GM21619 (cell line): ENCODE measurements around the gene PHLDA3.
"Not testable (repeated sequence)": the region's sequence is repeated elsewhere in the genome, so short reads cannot be mapped to it uniquely, and the experiment has no call there.

Experiments
- ATAC-seq: cut with Tn5 transposase; IDR thresholded peaks from one replicate; pipeline ENCODE4 v1.9.1; 2021; ENCODE audit not compliant: unreplicated experiment

The PHLDA3 gene

GRCh38 chr1:201504179-201504631, 35.2 kb upstream of the PHLDA3 start:
- no peak for ATAC-seq

- ATAC-seq, result no peak
Observed at GRCh38 chr1:201503397-201504176, 34.6 kb upstream of the PHLDA3 start.

GRCh38 chr1:201502511-201502857, 33.5 kb upstream of the PHLDA3 start:
- ATAC-seq, result no peak

DNA sequence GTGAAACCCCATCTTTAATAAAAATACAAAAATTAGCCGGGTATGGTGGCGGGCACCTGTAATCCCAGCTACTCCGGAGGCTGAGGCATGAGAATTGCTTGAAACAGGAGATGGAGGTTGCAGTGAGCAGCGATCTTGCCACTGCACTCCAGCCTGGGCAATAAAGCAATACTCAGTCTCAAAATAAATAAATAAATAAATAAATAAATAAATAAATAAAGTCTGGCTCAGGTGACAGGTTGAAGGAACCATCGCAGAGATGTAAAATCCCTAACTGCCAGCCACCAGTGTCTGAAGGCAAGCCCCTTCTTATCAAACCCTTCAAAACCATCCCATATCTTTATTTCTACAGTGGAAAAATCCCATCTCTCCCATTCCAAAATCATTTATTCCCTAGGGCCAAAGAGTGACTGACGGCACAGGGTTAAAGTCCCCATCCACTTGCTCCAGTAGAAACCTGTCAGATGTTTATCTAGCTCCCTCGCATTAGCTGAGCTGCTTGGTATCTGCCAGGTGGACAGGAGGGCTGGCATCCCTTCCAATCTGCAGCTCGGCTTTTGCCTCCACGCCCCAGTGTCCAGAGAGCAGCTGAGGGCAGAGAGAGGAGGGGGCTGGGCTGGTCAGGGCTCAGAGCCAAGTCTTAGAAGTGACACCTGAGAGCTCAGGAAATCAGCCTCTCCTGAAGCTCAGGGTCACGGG, 33.0 kb upstream of the PHLDA3 start:
- no peak for ATAC-seq

- no peak for ATAC-seq
Observed at GRCh38 chr1:201501144-201501543, 32.2 kb upstream of the PHLDA3 start.

GRCh38 chr1:201500670-201501120, 31.7 kb upstream of the PHLDA3 start:
- no peak for ATAC-seq

DNA sequence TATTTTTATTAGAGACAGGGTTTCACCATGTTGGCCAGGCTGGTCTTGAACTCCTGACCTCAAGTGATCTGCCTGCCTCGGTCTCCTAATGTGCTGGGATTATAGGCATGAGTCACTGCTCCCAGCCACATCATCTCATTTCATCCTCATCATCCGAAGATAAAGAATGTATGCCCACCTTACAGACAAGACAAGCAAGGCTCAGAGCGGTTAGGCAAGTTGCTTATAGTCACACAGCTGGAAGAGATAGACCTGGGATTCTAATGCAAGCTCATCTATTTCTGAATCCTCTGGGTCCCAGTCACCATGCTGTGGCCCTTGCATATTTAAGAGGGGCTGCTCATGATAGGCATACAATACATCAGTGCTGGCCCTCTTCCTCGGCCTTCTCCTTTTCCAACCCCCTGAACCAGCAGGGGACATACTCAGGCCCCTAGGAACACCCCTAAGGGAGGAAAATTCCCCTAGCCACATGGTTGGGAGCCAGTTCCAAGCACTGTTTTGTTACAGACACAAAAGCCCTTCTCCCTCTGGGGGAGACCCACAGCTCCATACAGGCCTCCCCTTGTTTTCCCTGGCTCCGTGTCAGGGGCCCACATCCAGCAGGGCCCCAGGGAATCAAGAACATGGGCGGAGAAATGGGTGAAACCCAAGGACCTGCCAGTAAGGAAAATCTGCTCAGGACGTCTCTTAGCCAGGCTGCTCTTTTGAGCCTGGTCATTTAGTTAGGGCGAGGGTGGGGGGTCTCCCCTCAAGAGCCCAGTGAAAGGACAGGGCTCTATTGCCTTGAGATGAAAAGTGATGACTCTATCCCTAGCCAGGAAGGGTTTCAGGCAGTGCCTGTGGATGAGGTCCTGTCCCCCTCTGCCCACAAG, 31.0 kb upstream of the PHLDA3 start:
- ATAC-seq, result no peak

DNA sequence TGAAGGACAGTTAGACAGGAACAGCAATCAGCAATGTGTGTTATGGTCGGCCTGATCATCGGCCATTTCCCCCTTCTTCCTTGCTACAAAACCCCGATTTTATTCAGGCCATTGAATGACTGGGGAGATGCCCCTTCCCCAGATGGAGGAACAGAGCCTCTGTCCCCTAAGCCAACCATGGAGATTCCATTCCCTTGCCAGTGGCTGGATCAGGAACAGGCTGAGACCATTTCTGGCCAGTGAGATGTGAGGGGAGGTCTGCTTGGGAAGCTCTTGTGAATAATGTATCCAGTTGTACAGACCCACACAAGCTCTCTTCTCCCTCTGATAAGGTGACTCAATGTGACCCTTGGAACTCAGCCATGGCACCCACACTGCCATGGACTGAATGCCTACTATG, 30.2 kb upstream of the PHLDA3 start:
- no peak for ATAC-seq

- ATAC-seq, result no peak
Observed at GRCh38 chr1:201498621-201499020, 29.6 kb upstream of the PHLDA3 start.

DNA sequence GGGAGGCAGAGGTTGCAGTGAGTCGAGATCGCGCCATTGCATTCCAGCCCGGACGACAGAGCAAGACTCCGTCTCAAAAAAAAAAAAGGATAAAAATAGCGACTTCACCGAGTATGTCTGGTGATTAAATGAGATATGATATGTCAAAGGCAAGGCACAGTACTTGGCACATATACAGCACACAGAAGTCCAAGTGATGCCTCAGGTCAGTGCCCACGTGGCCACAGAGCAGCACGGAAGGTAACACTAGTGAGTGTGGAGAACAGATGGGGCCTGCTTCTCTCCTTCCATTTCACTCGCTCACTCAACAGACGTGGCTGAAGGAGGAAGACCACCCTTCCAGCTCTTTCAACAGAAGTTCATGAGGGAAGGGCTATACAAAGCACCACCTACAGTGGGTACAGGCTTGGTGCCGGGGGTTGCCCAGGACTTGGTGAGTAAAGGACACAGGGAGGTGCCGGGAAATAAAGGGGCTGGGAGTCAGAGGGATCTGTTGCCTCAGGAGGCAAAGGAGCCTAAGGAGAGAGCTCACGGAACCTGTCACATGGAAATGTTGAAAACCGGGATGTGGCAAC, 29.0 kb upstream of the PHLDA3 start:
- no peak for ATAC-seq

DNA sequence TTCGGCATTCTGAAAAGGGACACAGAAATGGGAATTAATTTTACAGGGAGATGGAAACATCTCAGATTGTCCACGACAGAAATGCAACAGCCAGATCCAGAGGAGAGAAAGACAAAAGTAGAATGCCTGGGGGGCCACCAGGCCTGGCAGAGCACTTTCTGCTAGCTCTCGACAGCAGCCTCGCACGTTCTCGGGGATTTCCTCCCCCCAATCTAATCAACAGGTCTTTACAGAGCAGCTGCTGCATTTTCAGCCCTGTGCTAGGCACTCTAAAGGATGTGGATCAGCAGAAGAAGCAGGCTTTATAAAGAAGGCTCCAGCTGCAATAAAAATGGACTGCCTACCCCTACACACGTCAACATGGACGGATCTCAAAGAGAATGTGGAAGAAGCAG, 27.3 kb upstream of the PHLDA3 start:
- ATAC-seq, result no peak

- ATAC-seq, result no peak
Observed at GRCh38 chr1:201495551-201496295, 26.7 kb upstream of the PHLDA3 start.

GRCh38 chr1:201493757-201494617, 25.0 kb upstream of the PHLDA3 start:
- no peak for ATAC-seq

DNA sequence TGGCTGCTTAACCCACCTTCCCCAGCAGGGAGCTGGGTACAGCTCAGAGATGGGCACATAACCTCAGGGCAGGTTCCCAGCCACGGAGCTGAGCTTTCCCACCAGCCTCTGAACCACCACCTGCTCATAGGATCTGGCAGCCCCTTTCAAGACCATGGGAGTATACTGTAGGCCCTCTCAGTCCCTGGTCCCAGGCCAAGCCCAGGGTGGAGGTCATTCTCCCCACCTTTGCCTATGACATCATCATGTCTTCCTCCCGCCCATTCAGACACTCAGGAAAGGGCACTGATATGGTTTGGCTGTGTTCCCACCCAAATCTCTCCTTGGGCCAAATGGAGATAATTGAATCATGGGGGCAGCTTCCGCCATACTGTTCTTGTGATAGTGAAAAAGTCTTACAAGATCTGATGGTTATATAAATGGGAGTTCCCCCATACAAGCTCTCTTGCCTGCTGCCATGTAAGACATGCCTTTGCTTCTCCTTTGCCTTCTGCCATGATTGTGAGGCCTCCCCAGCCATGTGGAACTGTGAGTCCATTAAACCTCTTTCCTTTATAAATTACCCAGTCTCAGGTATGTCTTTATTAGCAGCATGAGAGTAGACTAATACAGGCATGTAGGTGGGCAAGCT, 24.2 kb upstream of the PHLDA3 start:
- ATAC-seq, result not testable (repeated sequence)

DNA sequence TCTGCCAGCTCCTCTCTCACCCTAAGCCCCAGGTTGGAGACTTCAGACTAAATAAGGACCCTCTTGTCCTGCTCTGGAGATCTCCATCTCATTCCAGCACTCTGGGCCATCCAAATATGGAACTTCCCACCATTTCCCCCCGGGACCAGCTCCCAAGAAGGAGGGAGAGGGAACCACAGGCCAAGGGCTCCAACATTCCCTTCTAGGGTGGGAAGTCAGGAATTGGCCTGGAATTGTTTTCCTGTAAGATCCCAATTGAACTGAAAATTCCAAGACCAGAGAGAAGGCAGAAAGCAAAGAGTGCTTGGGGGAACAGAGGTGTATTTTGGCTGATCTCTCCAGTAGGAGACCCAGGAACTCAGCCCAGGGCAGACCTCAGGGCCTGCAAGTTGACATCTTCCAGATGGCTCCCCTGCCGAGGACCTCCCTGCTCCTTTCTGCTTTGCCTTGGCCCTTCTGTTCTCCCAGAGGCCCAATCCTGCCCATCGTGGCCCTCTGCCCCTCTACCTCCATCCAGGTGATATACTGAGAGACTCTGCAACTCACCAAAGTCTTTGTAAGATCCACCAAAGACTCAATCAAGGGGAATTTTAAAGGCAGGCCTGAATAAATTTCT, 23.0 kb upstream of the PHLDA3 start:
- ATAC-seq, result no peak

- ATAC-seq, result no peak
Observed at GRCh38 chr1:201490708-201491131, 21.7 kb upstream of the PHLDA3 start.

DNA sequence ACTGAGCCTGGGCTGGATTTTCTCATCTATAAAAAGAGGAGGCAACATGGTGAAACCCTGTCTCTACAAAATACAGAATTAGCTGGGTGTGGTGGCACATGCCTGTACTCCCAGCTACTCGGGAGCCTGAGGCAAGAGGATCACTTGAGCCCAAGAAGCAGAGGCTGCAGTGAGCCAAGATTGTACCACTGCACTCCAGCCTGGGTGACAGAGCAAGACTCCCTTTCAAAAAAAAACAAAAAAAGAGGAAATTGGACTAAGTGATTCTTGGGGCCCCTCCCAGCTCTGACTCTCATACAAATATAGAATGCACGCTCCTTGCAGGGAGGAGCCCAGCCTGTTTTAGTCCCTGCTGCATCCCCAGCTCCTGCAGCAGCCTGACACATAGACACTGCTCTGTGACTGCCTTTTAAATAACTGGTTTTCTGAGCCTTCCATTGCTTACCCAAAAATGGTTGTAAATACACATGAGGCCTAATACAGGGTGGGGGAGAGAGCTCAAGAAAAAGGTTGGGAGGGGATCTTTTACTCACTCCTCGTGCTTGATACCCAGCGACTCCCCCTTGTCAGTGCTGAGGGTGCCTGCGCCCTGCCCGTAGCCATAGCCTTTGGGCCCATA, 20.8 kb upstream of the PHLDA3 start:
- ATAC-seq, result no peak
